ENCODE results near the gene DNALI1.
"Not testable (repeated sequence)": the region's sequence is repeated elsewhere in the genome, so short reads cannot be mapped to it uniquely, and the experiment has no call there.

Gene DNALI1

GRCh38 chr1:37574834-37575480 lies 18.2 kb downstream of the DNALI1 start:
- no peak for TF ChIP-seq CTCF (IDR thresholded peaks at IDR 0.05; ENCODE audit: insufficient read depth, missing control alignments)
- no peak for FAIRE-seq
- DNase-seq (ENCODE audit: insufficient read length, low spot score) = no peak

- no peak for FAIRE-seq
- TF ChIP-seq CTCF (IDR thresholded peaks at IDR 0.05; ENCODE audit: insufficient read depth, missing control alignments) = no peak
- DNase-seq (ENCODE audit: insufficient read length, low spot score) = no peak
These were observed 19.0 kb downstream of the DNALI1 start for GRCh38 chr1:37575692-37576091.

- not testable (repeated sequence) for FAIRE-seq
These were observed 27.8 kb downstream of the DNALI1 start for GRCh38 chr1:37584544-37584943.

GRCh38 chr1:37588939-37589338 lies 32.2 kb downstream of the DNALI1 start:
- TF ChIP-seq CTCF (IDR thresholded peaks at IDR 0.05; ENCODE audit: insufficient read depth, missing control alignments) = no peak
- no peak for FAIRE-seq
- no peak for DNase-seq (ENCODE audit: insufficient read length, low spot score)

More at GRCh38 chr1:37584544-37584943, 27.8 kb downstream of the DNALI1 start:
- not testable (repeated sequence) for DNase-seq (ENCODE audit: insufficient read length, low spot score)

- TF ChIP-seq CTCF (IDR thresholded peaks at IDR 0.05; ENCODE audit: insufficient read depth, missing control alignments) = no peak
- FAIRE-seq (no peak), DNase-seq (ENCODE audit: insufficient read length, low spot score) (no peak)
These were observed 37.0 kb downstream of the DNALI1 start for GRCh38 chr1:37593726-37594125.

GRCh38 chr1:37595440-37596181 lies 38.9 kb downstream of the DNALI1 start, which contains the start of gene GNL2:
Gene GNL2, minus strand, starts transcription at chr1:37595937. Its CDS starts 115 bp downstream, at chr1:37595822.
- peak; percentile 91 for DNase-seq (ENCODE audit: insufficient read length, low spot score)
- TF ChIP-seq CTCF (IDR thresholded peaks at IDR 0.05; ENCODE audit: insufficient read depth, missing control alignments) = no peak
- no peak for FAIRE-seq

GRCh38 chr1:37596182-37596667 lies 39.5 kb downstream of the DNALI1 start:
- TF ChIP-seq CTCF (IDR thresholded peaks at IDR 0.05; ENCODE audit: insufficient read depth, missing control alignments) = no peak
- DNase-seq (ENCODE audit: insufficient read length, low spot score) (no peak), FAIRE-seq (no peak)

Measured in D721Med (cell line).